Measurements from ENCODE around the gene TAF11L3.
"Not testable (repeated sequence)": the region's sequence is repeated elsewhere in the genome, so short reads cannot be mapped to it uniquely, and the experiment has no call there.

TAF11L3 gene

GRCh38 chr5:17518067-17518466, at the start of gene TAF11L3:
Gene TAF11L3, plus strand, starts transcription at chr5:17518367.
- not testable (repeated sequence) for DNase-seq

- no peak for DNase-seq
Observed at GRCh38 chr5:17470064-17470463, 48.1 kb upstream of the TAF11L3 start.

GRCh38 chr5:17475064-17475463, 43.1 kb upstream of the TAF11L3 start:
- not testable (repeated sequence) for DNase-seq

- no peak for DNase-seq
Observed at GRCh38 chr5:17477043-17477442, 41.1 kb upstream of the TAF11L3 start.

GRCh38 chr5:17477573-17478265, 40.4 kb upstream of the TAF11L3 start:
- DNase-seq = no peak

GRCh38 chr5:17481378-17481777, 36.8 kb upstream of the TAF11L3 start:
- no peak for DNase-seq

- no peak for DNase-seq
Observed at GRCh38 chr5:17482790-17483189, 35.4 kb upstream of the TAF11L3 start.

- not testable (repeated sequence) for DNase-seq
Observed at GRCh38 chr5:17486464-17487173, 31.5 kb upstream of the TAF11L3 start.

- DNase-seq = no peak
Observed at GRCh38 chr5:17487174-17487512, 31.0 kb upstream of the TAF11L3 start.

GRCh38 chr5:17491257-17491656, 26.9 kb upstream of the TAF11L3 start:
- DNase-seq = not testable (repeated sequence)

- DNase-seq = no peak
Observed at GRCh38 chr5:17492770-17493169, 25.4 kb upstream of the TAF11L3 start.

- no peak for DNase-seq
Observed at GRCh38 chr5:17497446-17497845, 20.7 kb upstream of the TAF11L3 start.

- not testable (repeated sequence) for DNase-seq
Observed at GRCh38 chr5:17497931-17498330, 20.2 kb upstream of the TAF11L3 start, which contains the start of gene TAF11L2. Gene TAF11L2, plus strand, starts transcription at chr5:17498231.

- DNase-seq = no peak
Observed at GRCh38 chr5:17511775-17512325, 6.3 kb upstream of the TAF11L3 start.

GRCh38 chr5:17517526-17517925, 641 bp upstream of the TAF11L3 start:
- DNase-seq = not testable (repeated sequence)

GRCh38 chr5:17519508-17519907, 1.3 kb downstream of the TAF11L3 start:
- not testable (repeated sequence) for DNase-seq

- DNase-seq = not testable (repeated sequence)
Observed at GRCh38 chr5:17521501-17521900, 3.3 kb downstream of the TAF11L3 start, which contains the start of gene TAF11L4. Gene TAF11L4, plus strand, starts transcription at chr5:17521801.

GRCh38 chr5:17524935-17525334, 6.8 kb downstream of the TAF11L3 start, which contains the start of gene TAF11L5:
Gene TAF11L5, plus strand, starts transcription at chr5:17525235.
- not testable (repeated sequence) for DNase-seq

GRCh38 chr5:17526504-17526903, 8.3 kb downstream of the TAF11L3 start:
- DNase-seq = peak; percentile 20

- not testable (repeated sequence) for DNase-seq
Observed at GRCh38 chr5:17528369-17528768, 10.2 kb downstream of the TAF11L3 start, which contains the start of gene TAF11L6. Gene TAF11L6, plus strand, starts transcription at chr5:17528669.
